ENCODE measurements around the gene GPR180.

GPR180 gene

GRCh38 chr13:94657167-94657566, 55.5 kb downstream of the GPR180 start:
- Histone ChIP-seq H3K4me3 (ENCODE audit: low read length) (no peak overlapping the region), H3K36me3 (ENCODE audit: insufficient read depth, low read depth, low read length) (no peaks in the 10 kb centered on the region), H3K27ac (ENCODE audit: low read length) (no peak overlapping the region), H3K9ac (ENCODE audit: low read depth, low read length) (no peak overlapping the region), H3K4me1 (ENCODE audit: insufficient read depth, low read length) (peaks cover 18% of the 10 kb centered on the region), H3K27me3 (ENCODE audit: insufficient read depth, low read length) (no peaks in the 10 kb centered on the region), H3K9me3 (ENCODE audit: insufficient read depth, low read depth, low read length) (peaks cover 5% of the 10 kb centered on the region; the same call in 1 of the 2 replicates)

GRCh38 chr13:94658926-94659597, 57.4 kb downstream of the GPR180 start:
- Histone ChIP-seq H3K36me3 (ENCODE audit: insufficient read depth, low read depth, low read length) (no peaks in the 10 kb centered on the region), H3K4me1 (ENCODE audit: insufficient read depth, low read length) (peaks cover 25% of the 10 kb centered on the region), H3K27me3 (ENCODE audit: insufficient read depth, low read length) (peaks cover 6% of the 10 kb centered on the region), H3K9me3 (ENCODE audit: insufficient read depth, low read depth, low read length) (peaks cover 5% of the 10 kb centered on the region; the same call in 1 of the 2 replicates), H3K9ac (ENCODE audit: low read depth, low read length) (no peak overlapping the region), H3K4me3 (ENCODE audit: low read length) (no peak overlapping the region), H3K27ac (ENCODE audit: low read length) (no peak overlapping the region)

- peaks cover 6% of the 10 kb centered on the region for H3K27me3 ChIP-seq (ENCODE audit: insufficient read depth, low read length)
- H3K9ac ChIP-seq (ENCODE audit: low read depth, low read length): no peak overlapping the region
- H3K4me1 ChIP-seq (ENCODE audit: insufficient read depth, low read length): peaks cover 25% of the 10 kb centered on the region
- H3K27ac ChIP-seq (ENCODE audit: low read length): no peak overlapping the region
- peaks cover 5% of the 10 kb centered on the region; the same call in 1 of the 2 replicates for H3K9me3 ChIP-seq (ENCODE audit: insufficient read depth, low read depth, low read length)
- H3K4me3 ChIP-seq (ENCODE audit: low read length): no peak overlapping the region
- no peaks in the 10 kb centered on the region for H3K36me3 ChIP-seq (ENCODE audit: insufficient read depth, low read depth, low read length)
Measured at GRCh38 chr13:94659598-94659946, 57.9 kb downstream of the GPR180 start.

GRCh38 chr13:94660695-94661326, 59.2 kb downstream of the GPR180 start:
- Histone ChIP-seq H3K9me3 (ENCODE audit: insufficient read depth, low read depth, low read length) (peaks cover 5% of the 10 kb centered on the region; the same call in 1 of the 2 replicates), H3K4me3 (ENCODE audit: low read length) (peak overlapping the region; percentile 40; the same call in 1 of the 2 replicates), H3K27ac (ENCODE audit: low read length) (no peak overlapping the region), H3K9ac (ENCODE audit: low read depth, low read length) (no peak overlapping the region), H3K4me1 (ENCODE audit: insufficient read depth, low read length) (peaks cover 25% of the 10 kb centered on the region), H3K27me3 (ENCODE audit: insufficient read depth, low read length) (peaks cover 6% of the 10 kb centered on the region), H3K36me3 (ENCODE audit: insufficient read depth, low read depth, low read length) (no peaks in the 10 kb centered on the region)

- no peaks in the 10 kb centered on the region for H3K36me3 ChIP-seq (ENCODE audit: insufficient read depth, low read depth, low read length)
- H3K27ac ChIP-seq (ENCODE audit: low read length): no peak overlapping the region
- no peak overlapping the region for H3K4me3 ChIP-seq (ENCODE audit: low read length)
- no peaks in the 10 kb centered on the region for H3K9me3 ChIP-seq (ENCODE audit: insufficient read depth, low read depth, low read length)
- no peak overlapping the region for H3K9ac ChIP-seq (ENCODE audit: low read depth, low read length)
- H3K27me3 ChIP-seq (ENCODE audit: insufficient read depth, low read length): peaks cover 6% of the 10 kb centered on the region
- H3K4me1 ChIP-seq (ENCODE audit: insufficient read depth, low read length): peaks cover 25% of the 10 kb centered on the region
Measured at GRCh38 chr13:94661406-94661805, 59.7 kb downstream of the GPR180 start.

GRCh38 chr13:94662274-94662945, 60.8 kb downstream of the GPR180 start:
- Histone ChIP-seq H3K9ac (ENCODE audit: low read depth, low read length) (no peak overlapping the region), H3K27ac (ENCODE audit: low read length) (no peak overlapping the region), H3K4me3 (ENCODE audit: low read length) (peak overlapping the region; percentile 1; the same call in 1 of the 2 replicates), H3K4me1 (ENCODE audit: insufficient read depth, low read length) (peaks cover 20% of the 10 kb centered on the region; the same call in 1 of the 2 replicates), H3K36me3 (ENCODE audit: insufficient read depth, low read depth, low read length) (no peaks in the 10 kb centered on the region), H3K27me3 (ENCODE audit: insufficient read depth, low read length) (peaks cover 6% of the 10 kb centered on the region), H3K9me3 (ENCODE audit: insufficient read depth, low read depth, low read length) (no peaks in the 10 kb centered on the region)

DNA sequence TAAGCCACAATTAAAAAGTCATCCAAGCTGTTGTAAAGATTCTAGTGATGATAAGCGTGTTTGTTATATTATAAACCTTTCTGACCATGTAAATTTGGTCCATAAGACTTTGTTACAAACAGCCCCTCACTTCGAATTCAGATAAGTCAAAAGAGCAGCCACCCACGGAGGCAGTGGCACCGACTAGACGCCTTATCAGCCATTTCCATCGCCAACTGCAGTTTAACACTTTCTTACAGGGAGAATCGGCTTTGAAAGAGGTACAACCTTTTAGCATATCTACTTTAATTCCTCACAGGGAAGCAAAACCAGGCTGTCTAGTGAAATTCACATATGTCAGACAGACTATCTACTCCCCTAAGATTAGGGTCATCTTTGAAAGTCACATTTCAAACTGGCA, 63.2 kb downstream of the GPR180 start:
- H3K4me3 ChIP-seq (ENCODE audit: low read length): no peak overlapping the region
- peaks cover 20% of the 10 kb centered on the region; the same call in 1 of the 2 replicates for H3K4me1 ChIP-seq (ENCODE audit: insufficient read depth, low read length)
- H3K27me3 ChIP-seq (ENCODE audit: insufficient read depth, low read length): peaks cover 6% of the 10 kb centered on the region
- H3K9ac ChIP-seq (ENCODE audit: low read depth, low read length): no peak overlapping the region
- H3K36me3 ChIP-seq (ENCODE audit: insufficient read depth, low read depth, low read length): no peaks in the 10 kb centered on the region
- H3K9me3 ChIP-seq (ENCODE audit: insufficient read depth, low read depth, low read length): no peaks in the 10 kb centered on the region
- no peak overlapping the region for H3K27ac ChIP-seq (ENCODE audit: low read length)

GRCh38 chr13:94666065-94666464, 64.4 kb downstream of the GPR180 start:
- no peak overlapping the region for H3K4me3 ChIP-seq (ENCODE audit: low read length)
- H3K27ac ChIP-seq (ENCODE audit: low read length): no peak overlapping the region
- H3K9ac ChIP-seq (ENCODE audit: low read depth, low read length): no peak overlapping the region
- H3K4me1 ChIP-seq (ENCODE audit: insufficient read depth, low read length): peaks cover 12% of the 10 kb centered on the region; the same call in 1 of the 2 replicates
- peaks cover 6% of the 10 kb centered on the region for H3K27me3 ChIP-seq (ENCODE audit: insufficient read depth, low read length)
- H3K36me3 ChIP-seq (ENCODE audit: insufficient read depth, low read depth, low read length): no peaks in the 10 kb centered on the region
- no peaks in the 10 kb centered on the region for H3K9me3 ChIP-seq (ENCODE audit: insufficient read depth, low read depth, low read length)

DNA sequence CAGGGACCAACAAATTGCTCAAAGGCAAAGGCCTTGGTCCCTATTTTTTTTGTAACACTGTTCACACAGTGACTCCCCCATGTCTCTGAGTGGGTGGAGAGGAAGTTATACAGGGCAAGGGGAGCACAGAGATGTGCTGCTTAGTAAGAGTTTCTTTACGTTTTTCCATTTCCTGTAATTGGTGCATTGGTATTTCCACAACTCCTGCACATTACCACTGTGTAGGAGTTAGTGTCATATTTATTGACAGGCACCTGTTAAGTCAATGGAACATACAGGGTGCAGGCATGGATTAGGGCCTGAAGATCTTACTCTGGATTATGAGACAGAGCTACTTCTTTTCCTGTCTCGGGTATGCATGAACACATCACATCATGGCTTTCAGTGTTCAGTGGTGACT, 65.5 kb downstream of the GPR180 start:
- Histone ChIP-seq H3K27me3 (ENCODE audit: insufficient read depth, low read length) (peaks cover 6% of the 10 kb centered on the region), H3K9me3 (ENCODE audit: insufficient read depth, low read depth, low read length) (no peaks in the 10 kb centered on the region), H3K27ac (ENCODE audit: low read length) (no peak overlapping the region), H3K4me1 (ENCODE audit: insufficient read depth, low read length) (peaks cover 7% of the 10 kb centered on the region; the same call in 1 of the 2 replicates), H3K4me3 (ENCODE audit: low read length) (no peak overlapping the region), H3K36me3 (ENCODE audit: insufficient read depth, low read depth, low read length) (no peaks in the 10 kb centered on the region), H3K9ac (ENCODE audit: low read depth, low read length) (no peak overlapping the region)

DNA sequence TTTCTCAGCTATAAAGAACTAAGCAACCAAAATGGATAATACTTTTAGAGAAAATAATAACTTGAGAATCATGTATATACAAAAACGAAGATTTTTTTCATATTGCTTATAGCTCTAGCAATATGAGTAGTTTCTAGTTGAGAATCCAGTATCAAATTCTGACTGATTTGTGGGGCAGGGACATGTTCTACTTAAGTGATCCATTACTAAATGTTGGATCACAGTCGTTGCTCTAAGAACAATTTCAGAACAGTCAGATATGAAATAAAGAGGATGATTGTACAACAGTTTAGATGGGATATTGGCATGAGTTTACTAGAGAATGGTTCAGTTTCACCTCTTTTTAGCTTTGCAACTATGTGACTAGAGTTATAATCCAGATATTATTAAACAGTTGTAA, 70.7 kb downstream of the GPR180 start:
- Histone ChIP-seq H3K9ac (ENCODE audit: low read depth, low read length) (no peak overlapping the region), H3K4me3 (ENCODE audit: low read length) (no peak overlapping the region), H3K27me3 (ENCODE audit: insufficient read depth, low read length) (no peaks in the 10 kb centered on the region), H3K27ac (ENCODE audit: low read length) (no peak overlapping the region), H3K9me3 (ENCODE audit: insufficient read depth, low read depth, low read length) (no peaks in the 10 kb centered on the region), H3K36me3 (ENCODE audit: insufficient read depth, low read depth, low read length) (no peaks in the 10 kb centered on the region), H3K4me1 (ENCODE audit: insufficient read depth, low read length) (peaks cover 11% of the 10 kb centered on the region; the same call in 1 of the 2 replicates)

DNA sequence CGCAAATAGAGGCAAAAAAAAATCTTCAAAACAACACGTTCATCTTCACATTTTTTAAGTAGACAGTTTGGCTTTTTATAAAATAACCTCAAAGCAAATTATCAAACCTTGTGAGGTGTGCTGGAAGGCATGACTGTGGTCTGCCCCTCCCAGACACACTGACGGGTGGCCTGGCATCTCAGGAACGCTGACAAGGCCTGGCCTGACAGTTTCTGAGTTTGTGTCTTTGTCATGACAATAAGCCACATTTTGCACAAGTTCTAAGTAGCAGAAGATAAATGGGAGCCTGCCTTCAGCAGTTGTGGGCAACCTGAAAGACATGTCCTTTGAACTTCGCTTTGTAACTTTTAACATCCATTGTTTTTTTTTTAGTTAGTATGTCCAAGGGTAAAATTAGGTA, 72.2 kb downstream of the GPR180 start:
- Histone ChIP-seq H3K4me3 (ENCODE audit: low read length) (no peak overlapping the region), H3K4me1 (ENCODE audit: insufficient read depth, low read length) (peaks cover 16% of the 10 kb centered on the region), H3K9me3 (ENCODE audit: insufficient read depth, low read depth, low read length) (no peaks in the 10 kb centered on the region), H3K27ac (ENCODE audit: low read length) (no peak overlapping the region), H3K36me3 (ENCODE audit: insufficient read depth, low read depth, low read length) (no peaks in the 10 kb centered on the region), H3K27me3 (ENCODE audit: insufficient read depth, low read length) (no peaks in the 10 kb centered on the region), H3K9ac (ENCODE audit: low read depth, low read length) (no peak overlapping the region)

Data from iPS-20b (cell line).